ENCODE data around the gene ADGRL3. TPM values are rescaled to one million over a fixed set of nuclear protein-coding genes. Genes with fewer than 3 reads are reported as not detected.

ADGRL3 gene
- total RNA-seq, 4 donors from 2014 or later: 0.67 to 4.6 (median 1.6) TPM

- Histone ChIP-seq H3K4me1 (no peaks in the 10 kb centered on the region), H3K27me3 (no peaks in the 10 kb centered on the region), H3K9me3 (no peaks in the 10 kb centered on the region), H3K27ac (no peak overlapping the region), H3K36me3 (no peaks in the 10 kb centered on the region), H3K4me3 (replicated peaks in 1 of 3) (no peak overlapping the region)
- DNase-seq: no peak
- intact Hi-C loops (cut with DNase I): no loop called here
- no peak for TF ChIP-seq CTCF (IDR thresholded peaks at IDR 0.05)
- no peak for TF ChIP-seq POLR2A (IDR thresholded peaks at IDR 0.05)
- 82 to 84% methylated on average over 2 of the region's 2 CpGs for WGBS, 2 donors
Measured at GRCh38 chr4:61220556-61220955, 20.4 kb downstream of the ADGRL3 start.

GRCh38 chr4:61223385-61223784 lies 23.3 kb downstream of the ADGRL3 start:
- H3K4me3 ChIP-seq (replicated peaks in 1 of 3): no peak overlapping the region
- TF ChIP-seq CTCF (IDR thresholded peaks at IDR 0.05) (no peak), POLR2A (IDR thresholded peaks at IDR 0.05) (no peak)
- no peak overlapping the region for H3K27ac ChIP-seq
- intact Hi-C loops (cut with DNase I): no loop called here
- WGBS, 2 donors: 49 to 50% methylated on average over 4 of the region's 4 CpGs
- DNase-seq: no peak
- H3K27me3 ChIP-seq: no peaks in the 10 kb centered on the region
- no peaks in the 10 kb centered on the region for H3K4me1 ChIP-seq
- H3K9me3 ChIP-seq: no peaks in the 10 kb centered on the region
- no peaks in the 10 kb centered on the region for H3K36me3 ChIP-seq

GRCh38 chr4:61224573-61224972 lies 24.4 kb downstream of the ADGRL3 start:
- Histone ChIP-seq H3K27me3 (no peaks in the 10 kb centered on the region), H3K27ac (no peak overlapping the region), H3K4me3 (replicated peaks in 1 of 3) (no peak overlapping the region), H3K9me3 (no peaks in the 10 kb centered on the region), H3K36me3 (no peaks in the 10 kb centered on the region), H3K4me1 (no peaks in the 10 kb centered on the region)
- WGBS, 2 donors: 85 to 94% methylated on average over 8 of the region's 8 CpGs
- DNase-seq: no peak
- intact Hi-C loops (cut with DNase I): no loop called here
- no peak for TF ChIP-seq POLR2A (IDR thresholded peaks at IDR 0.05)
- no peak for TF ChIP-seq CTCF (IDR thresholded peaks at IDR 0.05)

GRCh38 chr4:61225656-61226055 lies 25.5 kb downstream of the ADGRL3 start:
- DNase-seq: no peak
- intact Hi-C loops (cut with DNase I): no loop called here
- H3K9me3 ChIP-seq: no peaks in the 10 kb centered on the region
- 87 to 90% methylated on average over 1 of the region's 1 CpG for WGBS, 2 donors
- TF ChIP-seq POLR2A (IDR thresholded peaks at IDR 0.05) (no peak), CTCF (IDR thresholded peaks at IDR 0.05) (no peak)
- H3K4me1 ChIP-seq: no peaks in the 10 kb centered on the region
- no peak overlapping the region for H3K27ac ChIP-seq
- no peaks in the 10 kb centered on the region for H3K36me3 ChIP-seq
- no peaks in the 10 kb centered on the region for H3K27me3 ChIP-seq
- no peak overlapping the region for H3K4me3 ChIP-seq (replicated peaks in 1 of 3)

- H3K27ac ChIP-seq: no peak overlapping the region
- no peaks in the 10 kb centered on the region for H3K27me3 ChIP-seq
- H3K36me3 ChIP-seq: no peaks in the 10 kb centered on the region
- no peaks in the 10 kb centered on the region for H3K9me3 ChIP-seq
- no peak for DNase-seq
- H3K4me1 ChIP-seq: no peaks in the 10 kb centered on the region
- 88 to 90% methylated on average over 7 of the region's 7 CpGs for WGBS, 2 donors
- intact Hi-C loops (cut with DNase I): no loop called here
- TF ChIP-seq POLR2A (IDR thresholded peaks at IDR 0.05) (no peak), CTCF (IDR thresholded peaks at IDR 0.05) (no peak)
- no peak overlapping the region for H3K4me3 ChIP-seq (replicated peaks in 1 of 3)
Measured at GRCh38 chr4:61231421-61231820, 31.3 kb downstream of the ADGRL3 start.

Measured in thyroid gland (tissue), 4 donors.